ENCODE results near the gene TMEM235. TPM values are rescaled to one million over a fixed set of nuclear protein-coding genes. Genes with fewer than 3 reads are reported as not detected.

Gene TMEM235
- not detected in 2 replicates for total RNA-seq

DNA sequence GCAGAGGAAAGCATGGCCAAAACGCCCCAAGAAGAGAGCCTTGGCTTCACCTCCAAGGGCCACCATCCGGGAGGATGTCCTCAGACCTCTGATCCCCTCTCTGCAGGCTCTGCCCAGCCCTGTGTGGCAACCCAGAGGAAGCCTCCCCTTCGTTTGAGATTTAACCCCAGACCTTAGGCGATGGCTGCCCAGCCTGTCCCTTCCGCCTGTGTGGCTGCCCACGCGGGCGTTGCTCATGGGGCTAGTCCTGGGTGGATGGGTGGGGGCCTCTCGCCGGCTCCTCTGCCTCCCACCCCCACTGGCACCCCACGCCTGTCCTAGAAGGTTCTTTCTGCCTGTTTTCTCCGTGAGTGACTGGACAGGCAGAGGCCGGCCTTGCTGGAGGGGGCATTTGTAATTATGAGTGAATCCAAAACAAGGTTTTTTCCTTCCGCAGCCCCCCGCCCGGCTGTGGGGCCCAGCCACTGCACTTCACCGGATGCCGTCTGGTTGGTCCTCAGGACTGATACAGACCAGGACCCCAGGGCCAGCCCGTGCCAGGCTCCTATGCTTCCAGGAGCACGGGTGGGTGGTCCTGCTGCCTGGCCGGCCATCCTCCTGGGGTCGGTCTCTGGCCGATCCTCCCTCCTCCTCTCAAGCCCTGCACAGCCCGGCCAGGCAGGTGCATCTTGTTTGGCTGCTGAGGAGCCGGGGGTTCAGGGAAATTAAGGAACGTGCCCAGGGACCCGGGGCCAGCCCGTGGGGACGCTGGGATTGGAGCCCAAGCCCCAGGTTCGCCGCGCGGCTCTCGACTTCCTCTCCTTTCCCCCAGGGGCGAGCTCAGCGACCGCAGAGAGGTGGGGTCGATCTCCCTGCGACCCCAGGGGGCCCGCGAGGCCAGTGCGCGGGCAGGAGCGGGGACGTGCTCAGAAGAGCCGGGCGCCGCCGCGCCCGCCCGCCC lies at the start of gene TMEM235:
Gene TMEM235, plus strand, starts transcription at position 636 of the 940 bp plus-strand sequence. CDS start 393 bp downstream, outside the sequence.
- Mint-ChIP-seq H3K9me3 (no peaks in the 10 kb centered on the region), H3K27ac (no peak within 1 kb of the TSS), H3K4me3 (no peak within 1 kb of the TSS), H3K4me1 (ENCODE audit: low read depth) (peaks cover 16% of the 10 kb centered on the region), H3K36me3 (ENCODE audit: low read depth) (no peaks in the 10 kb centered on the region), H3K27me3 (ENCODE audit: insufficient read depth) (peaks cover 38% of the 10 kb centered on the region)
- intact Hi-C loops (cut with micrococcal nuclease) = no loop called here
- DNase-seq (ENCODE audit: low spot score) = no peak

DNA sequence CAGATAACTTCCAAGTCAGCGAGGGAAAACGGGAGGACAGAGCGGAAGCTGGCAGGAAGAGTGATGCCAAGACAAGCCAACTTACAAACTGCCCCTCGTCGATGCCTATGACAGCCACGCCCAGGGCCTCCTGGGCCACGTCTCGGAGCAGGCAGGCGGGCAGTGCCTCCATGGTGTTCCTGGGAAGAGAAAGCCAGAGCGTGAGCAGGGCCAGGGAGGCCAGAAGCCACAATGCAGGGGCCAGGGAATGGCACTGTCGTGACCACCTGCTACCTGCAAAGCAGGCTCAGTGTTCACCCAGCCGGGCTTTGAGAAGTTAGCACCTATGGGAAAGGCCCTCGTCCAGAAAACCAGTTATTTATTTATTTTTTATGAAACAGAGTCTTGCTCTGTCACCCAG lies 48.9 kb upstream of the TMEM235 start:
- H3K4me1 Mint-ChIP-seq (ENCODE audit: low read depth) = peaks cover 60% of the 10 kb centered on the region

DNA sequence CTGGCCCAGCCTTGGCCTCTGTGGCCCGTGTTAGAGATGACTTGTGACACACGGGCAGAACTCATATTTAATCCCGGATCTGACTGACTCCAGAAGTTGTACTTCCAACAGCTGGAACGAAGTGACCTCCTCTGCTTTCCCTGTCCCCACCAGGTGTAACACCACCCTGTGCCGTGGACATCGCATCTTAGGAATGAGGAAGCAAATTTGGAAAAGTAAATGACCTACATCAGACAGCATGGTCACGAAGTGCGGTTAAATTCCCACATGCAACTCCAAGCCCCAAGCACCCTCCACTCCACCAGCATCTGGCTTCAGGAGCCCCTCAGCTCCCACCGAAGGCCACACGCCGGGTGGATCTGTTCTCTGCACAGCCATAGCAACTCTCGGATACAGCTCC lies 47.5 kb upstream of the TMEM235 start:
- Mint-ChIP-seq H3K27ac (no peak overlapping the region), H3K4me1 (ENCODE audit: low read depth) (peaks cover 66% of the 10 kb centered on the region), H3K4me3 (no peak overlapping the region), H3K27me3 (ENCODE audit: insufficient read depth) (no peaks in the 10 kb centered on the region), H3K36me3 (ENCODE audit: low read depth) (peaks cover 24% of the 10 kb centered on the region), H3K9me3 (no peaks in the 10 kb centered on the region)
- intact Hi-C loops (cut with micrococcal nuclease) = no loop called here
- no peak for DNase-seq (ENCODE audit: low spot score)

More for the DNA sequence above, 48.9 kb upstream of the TMEM235 start:
- Mint-ChIP-seq H3K36me3 (ENCODE audit: low read depth) (peaks cover 29% of the 10 kb centered on the region), H3K9me3 (no peaks in the 10 kb centered on the region), H3K27me3 (ENCODE audit: insufficient read depth) (no peaks in the 10 kb centered on the region), H3K4me3 (no peak overlapping the region), H3K27ac (no peak overlapping the region)
- intact Hi-C loops (cut with micrococcal nuclease) = no loop called here
- no peak for DNase-seq (ENCODE audit: low spot score)

DNA sequence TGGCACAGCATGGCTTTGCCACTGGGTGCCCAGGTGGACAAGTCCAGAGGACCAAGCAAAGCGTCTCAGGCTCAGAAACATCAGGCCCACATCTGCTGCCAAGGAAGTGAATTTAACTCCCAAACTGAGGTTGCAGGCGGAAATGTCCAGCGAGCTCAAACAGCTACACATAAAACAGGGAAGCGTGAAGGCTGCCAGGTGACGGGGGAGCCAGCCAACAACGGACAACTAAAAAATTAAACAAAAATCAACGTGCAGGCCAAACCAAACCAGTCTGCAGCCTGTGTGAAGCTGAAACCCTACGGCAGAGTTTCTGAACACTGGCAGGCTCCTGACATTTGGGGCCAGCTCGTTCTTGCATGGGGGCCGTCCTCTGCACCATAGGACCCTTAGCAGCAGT lies 47.1 kb upstream of the TMEM235 start:
- peak overlapping the region; percentile 22 for H3K27ac Mint-ChIP-seq
- H3K4me3 Mint-ChIP-seq = peak overlapping the region; percentile 48
- H3K4me1 Mint-ChIP-seq (ENCODE audit: low read depth) = peaks cover 63% of the 10 kb centered on the region
- peaks cover 21% of the 10 kb centered on the region for H3K36me3 Mint-ChIP-seq (ENCODE audit: low read depth)
- intact Hi-C loops (cut with micrococcal nuclease) = no loop called here
- DNase-seq (ENCODE audit: low spot score) = no peak
- H3K9me3 Mint-ChIP-seq = no peaks in the 10 kb centered on the region
- no peaks in the 10 kb centered on the region for H3K27me3 Mint-ChIP-seq (ENCODE audit: insufficient read depth)

DNA sequence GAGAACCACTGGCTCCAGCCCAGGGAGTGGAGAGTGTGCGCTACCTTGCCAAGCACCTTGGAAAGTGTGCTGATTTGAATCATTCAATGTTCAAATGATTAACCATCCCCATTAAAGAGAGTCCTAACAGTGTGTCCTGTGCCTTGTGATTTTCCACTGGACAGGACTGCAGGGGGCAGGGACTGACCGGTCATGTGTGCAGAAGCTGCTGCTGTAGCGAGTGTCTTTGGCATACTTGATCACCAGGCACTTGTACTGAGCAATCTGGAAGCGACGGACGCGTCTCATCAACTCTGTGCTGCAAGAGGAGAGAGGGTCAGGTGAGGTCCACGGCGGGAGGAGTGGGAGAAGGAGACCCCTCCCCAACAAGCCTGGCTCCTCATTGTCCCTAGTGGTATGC lies 46.6 kb upstream of the TMEM235 start:
- Mint-ChIP-seq H3K9me3 (no peaks in the 10 kb centered on the region), H3K4me3 (peak overlapping the region; percentile 65), H3K4me1 (ENCODE audit: low read depth) (peaks cover 58% of the 10 kb centered on the region), H3K27ac (no peak overlapping the region), H3K36me3 (ENCODE audit: low read depth) (peaks cover 20% of the 10 kb centered on the region), H3K27me3 (ENCODE audit: insufficient read depth) (no peaks in the 10 kb centered on the region)
- intact Hi-C loops (cut with micrococcal nuclease) = no loop called here
- no peak for DNase-seq (ENCODE audit: low spot score)

DNA sequence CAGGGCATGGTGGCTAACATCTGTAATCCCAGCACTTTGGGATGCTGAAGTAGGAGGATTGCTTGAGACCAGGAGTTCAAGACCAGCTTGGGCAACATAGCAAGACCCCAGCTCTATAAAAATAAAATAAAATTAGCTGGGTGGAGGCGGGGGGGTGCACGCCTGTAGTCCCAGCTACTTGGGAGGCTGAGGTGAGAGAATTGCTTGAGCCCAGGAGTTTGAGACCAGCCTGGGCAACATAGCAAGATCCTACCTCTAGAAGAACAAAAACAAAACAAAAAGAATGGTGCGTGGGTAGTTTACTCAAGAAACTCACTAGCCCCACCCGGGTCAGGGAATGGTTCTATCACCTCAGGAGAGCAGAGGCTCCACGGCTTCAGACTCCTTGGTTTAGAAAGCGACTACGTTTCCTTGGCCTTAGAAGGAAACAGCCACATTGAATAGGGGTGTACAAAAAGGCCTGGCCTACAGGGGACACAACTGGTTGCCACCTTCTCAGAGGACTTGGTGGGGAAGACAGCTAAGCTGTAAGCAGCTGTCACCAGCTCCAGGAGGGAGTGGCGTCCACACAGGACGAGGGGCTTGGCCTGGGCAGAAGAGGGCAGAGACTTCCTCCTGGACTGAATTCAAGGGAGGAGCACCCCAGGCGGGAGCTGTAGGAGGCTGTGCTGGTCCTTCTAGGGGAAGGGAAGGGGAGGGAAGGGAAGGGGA lies 45.3 kb upstream of the TMEM235 start:
- H3K4me1 Mint-ChIP-seq (ENCODE audit: low read depth) = peaks cover 51% of the 10 kb centered on the region
- H3K36me3 Mint-ChIP-seq (ENCODE audit: low read depth) = peaks cover 17% of the 10 kb centered on the region
- DNase-seq (ENCODE audit: low spot score) = no peak
- peak overlapping the region; percentile 86 for H3K27ac Mint-ChIP-seq
- H3K4me3 Mint-ChIP-seq = peak overlapping the region; percentile 86
- intact Hi-C loops (cut with micrococcal nuclease) = loop anchor here (2.0 kb wide), 1 partner anchor 65 kb away; no protein-coding TSS in a partner anchor
- no peaks in the 10 kb centered on the region for H3K9me3 Mint-ChIP-seq
- H3K27me3 Mint-ChIP-seq (ENCODE audit: insufficient read depth) = no peaks in the 10 kb centered on the region

DNA sequence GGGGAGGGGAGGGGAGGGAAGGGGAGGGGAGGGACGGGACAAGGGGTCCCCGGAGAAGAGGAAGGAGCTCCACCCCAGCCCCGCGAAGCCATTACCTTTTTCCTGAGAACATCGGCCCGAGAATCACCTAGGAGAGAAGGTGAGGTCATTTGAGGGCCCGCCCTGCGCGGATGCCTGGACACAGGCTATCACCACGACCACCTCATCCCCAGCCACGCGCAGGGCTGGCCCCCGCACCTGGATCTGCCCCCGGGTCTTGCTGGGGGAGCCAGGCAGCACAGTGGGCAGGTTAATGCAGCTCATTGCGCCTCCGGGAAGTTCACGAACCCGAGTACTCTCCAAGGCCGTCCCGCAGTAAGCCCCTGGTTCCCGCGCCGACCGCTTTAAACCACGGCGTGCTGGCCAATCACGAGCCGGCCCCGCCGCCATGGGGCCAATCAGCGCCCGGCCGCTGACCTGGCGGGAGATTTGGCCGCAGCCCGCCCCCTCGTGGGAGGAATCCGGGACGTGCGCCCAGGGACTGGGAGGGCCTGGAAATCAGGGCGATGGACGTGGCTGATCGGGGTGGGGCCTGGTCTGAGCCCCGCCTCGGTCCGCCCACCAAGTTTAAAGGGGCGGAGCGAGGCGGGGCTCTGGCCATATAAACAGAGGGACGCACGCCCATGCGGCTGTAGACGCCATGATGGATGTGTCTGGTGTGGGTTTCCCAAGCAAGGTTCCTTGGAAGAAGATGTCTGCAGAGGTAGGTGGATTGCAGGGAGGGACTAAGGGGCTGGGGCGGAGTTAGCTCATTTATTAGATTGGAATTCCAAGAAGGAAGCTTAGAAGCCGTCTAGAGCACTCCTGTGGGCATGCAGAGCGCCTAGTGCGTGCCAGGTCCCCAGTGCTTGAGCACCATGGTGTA lies 44.5 kb upstream of the TMEM235 start, which contains the start of the genes AFMID and TK1:
Gene AFMID, plus strand, starts transcription at position 671 of the 904 bp plus-strand sequence. Its CDS starts 9 bp downstream, at position 680.
Gene TK1, minus strand, starts transcription at position 361 of the 904 bp plus-strand sequence. Its CDS starts 58 bp downstream, at position 303.
- Mint-ChIP-seq H3K27me3 (ENCODE audit: insufficient read depth) (no peaks in the 10 kb centered on the region), H3K27ac (peak within 1 kb of the TSS; percentile 86), H3K36me3 (ENCODE audit: low read depth) (peaks cover 17% of the 10 kb centered on the region), H3K4me1 (ENCODE audit: low read depth) (peaks cover 47% of the 10 kb centered on the region), H3K9me3 (no peaks in the 10 kb centered on the region), H3K4me3 (peak within 1 kb of the TSS; percentile 95)
- intact Hi-C loops (cut with micrococcal nuclease) = loop anchor here (1.0 to 2.0 kb wide), 6 partner anchors 11 to 64 kb away; partner anchors contain the start of genes BIRC5 and SYNGR2
- DNase-seq (ENCODE audit: low spot score) = peak; percentile 87

DNA sequence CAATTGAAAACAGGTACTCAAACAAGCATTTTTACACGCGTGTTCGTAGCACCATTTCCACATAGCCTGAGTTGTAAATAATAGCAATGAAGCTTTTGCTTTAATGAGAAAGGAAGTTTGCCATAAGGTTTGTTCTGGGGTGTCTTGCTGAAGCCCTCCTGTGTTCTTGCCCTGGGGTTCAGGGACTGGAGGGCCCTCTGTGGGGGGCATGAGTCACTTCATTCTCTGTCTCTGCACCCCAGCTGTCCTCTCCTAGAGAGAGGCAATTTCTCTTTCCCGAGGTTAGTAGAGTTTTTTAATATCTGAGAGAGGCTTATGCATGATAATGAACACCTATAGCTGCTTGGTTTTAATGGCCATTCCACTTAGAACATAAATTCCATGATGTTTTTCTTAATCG lies 34.7 kb upstream of the TMEM235 start:
- Mint-ChIP-seq H3K27ac (no peak overlapping the region), H3K9me3 (no peaks in the 10 kb centered on the region), H3K36me3 (ENCODE audit: low read depth) (peaks cover 18% of the 10 kb centered on the region), H3K4me3 (no peak overlapping the region), H3K27me3 (ENCODE audit: insufficient read depth) (no peaks in the 10 kb centered on the region), H3K4me1 (ENCODE audit: low read depth) (peaks cover 5% of the 10 kb centered on the region)
- no peak for DNase-seq (ENCODE audit: low spot score)
- intact Hi-C loops (cut with micrococcal nuclease) = no loop called here

- peaks cover 18% of the 10 kb centered on the region for H3K36me3 Mint-ChIP-seq (ENCODE audit: low read depth)
- DNase-seq (ENCODE audit: low spot score) = no peak
- no peak overlapping the region for H3K27ac Mint-ChIP-seq
- intact Hi-C loops (cut with micrococcal nuclease) = no loop called here
- H3K9me3 Mint-ChIP-seq = no peaks in the 10 kb centered on the region
- H3K4me1 Mint-ChIP-seq (ENCODE audit: low read depth) = peaks cover 5% of the 10 kb centered on the region
- no peak overlapping the region for H3K4me3 Mint-ChIP-seq
- H3K27me3 Mint-ChIP-seq (ENCODE audit: insufficient read depth) = no peaks in the 10 kb centered on the region
These were observed 34.1 kb upstream of the TMEM235 start for GRCh38 chr17:78197147-78197832.

DNA sequence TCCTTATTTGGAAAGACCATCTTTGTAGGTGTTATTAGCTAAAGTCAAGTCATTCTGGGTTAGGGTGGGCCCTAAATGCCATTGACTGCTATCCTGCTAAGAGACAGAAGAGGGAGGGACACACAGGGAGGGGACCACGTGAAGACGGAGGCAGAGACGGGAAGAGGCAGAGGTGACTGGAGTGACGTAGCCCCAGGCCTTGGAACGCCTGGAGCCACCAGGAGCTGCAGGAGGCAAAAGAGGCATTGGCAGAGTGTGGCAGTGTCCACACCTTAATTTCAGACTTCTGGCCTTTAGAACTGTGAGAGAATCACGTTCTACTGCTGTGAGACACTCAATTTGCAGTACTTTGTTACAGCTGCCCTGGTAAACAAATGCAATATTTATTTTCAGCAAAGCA lies 31.0 kb upstream of the TMEM235 start:
- no peak overlapping the region for H3K27ac Mint-ChIP-seq
- H3K4me3 Mint-ChIP-seq = no peak overlapping the region
- H3K36me3 Mint-ChIP-seq (ENCODE audit: low read depth) = peaks cover 18% of the 10 kb centered on the region
- H3K9me3 Mint-ChIP-seq = no peaks in the 10 kb centered on the region
- intact Hi-C loops (cut with micrococcal nuclease) = no loop called here
- H3K27me3 Mint-ChIP-seq (ENCODE audit: insufficient read depth) = no peaks in the 10 kb centered on the region
- DNase-seq (ENCODE audit: low spot score) = no peak
- H3K4me1 Mint-ChIP-seq (ENCODE audit: low read depth) = peaks cover 5% of the 10 kb centered on the region

GRCh38 chr17:78202666-78203065 lies 28.8 kb upstream of the TMEM235 start:
- Mint-ChIP-seq H3K9me3 (no peaks in the 10 kb centered on the region), H3K4me1 (ENCODE audit: low read depth) (peaks cover 5% of the 10 kb centered on the region), H3K27me3 (ENCODE audit: insufficient read depth) (no peaks in the 10 kb centered on the region), H3K27ac (no peak overlapping the region), H3K36me3 (ENCODE audit: low read depth) (peaks cover 6% of the 10 kb centered on the region), H3K4me3 (no peak overlapping the region)
- no peak for DNase-seq (ENCODE audit: low spot score)
- intact Hi-C loops (cut with micrococcal nuclease) = no loop called here
